Activated CD8-positive, alpha-beta memory T cell treated with anti-CD3 and anti-CD28 coated beads for 1 hour (primary cell): ENCODE data around the gene LIFR.
"Not testable (repeated sequence)": the region's sequence is repeated elsewhere in the genome, so short reads cannot be mapped to it uniquely, and the experiment has no call there.

Experiments used
- DNase-seq, 2 donors: peaks; one replicate each; pipeline ENCODE4 v3.0.0-alpha.2; 2020; ENCODE audit warnings: low read depth in 1 of 2; ENCODE audit errors: extremely low read depth in 1 of 2

Gene LIFR

GRCh38 chr5:38582293-38582974, 26.0 kb upstream of the LIFR start:
- DNase-seq: no peak

- no peak for DNase-seq
Measured at GRCh38 chr5:38581597-38581996, 25.2 kb upstream of the LIFR start.

GRCh38 chr5:38579105-38579504, 22.7 kb upstream of the LIFR start:
- DNase-seq: no peak

GRCh38 chr5:38576961-38577684, 20.7 kb upstream of the LIFR start:
- no peak for DNase-seq

- no peak for DNase-seq
Measured at GRCh38 chr5:38576442-38576841, 20.0 kb upstream of the LIFR start.

GRCh38 chr5:38575476-38575875, 19.0 kb upstream of the LIFR start:
- no peak for DNase-seq

- no peak for DNase-seq
Measured at GRCh38 chr5:38574009-38574408, 17.6 kb upstream of the LIFR start.

GRCh38 chr5:38573521-38573920, 17.1 kb upstream of the LIFR start:
- no peak for DNase-seq

- DNase-seq: no peak
Measured at GRCh38 chr5:38569180-38569579, 12.7 kb upstream of the LIFR start.

- DNase-seq: not testable (repeated sequence)
Measured at GRCh38 chr5:38567306-38567705, 10.9 kb upstream of the LIFR start.

GRCh38 chr5:38563624-38564023, 7.2 kb upstream of the LIFR start:
- DNase-seq: no peak

GRCh38 chr5:38562444-38563210, 6.2 kb upstream of the LIFR start:
- DNase-seq: no peak

- DNase-seq: no peak
Measured at GRCh38 chr5:38559428-38559827, 3.0 kb upstream of the LIFR start.

- no peak for DNase-seq
Measured at GRCh38 chr5:38557792-38558191, 1.3 kb upstream of the LIFR start.

GRCh38 chr5:38557308-38557710, 863 bp upstream of the LIFR start:
- no peak for DNase-seq

GRCh38 chr5:38556088-38556598, 303 bp downstream of the LIFR start:
- no peak for DNase-seq

- no peak for DNase-seq
Measured at GRCh38 chr5:38555354-38556087, 925 bp downstream of the LIFR start.

- no peak for DNase-seq
Measured at GRCh38 chr5:38554861-38555260, 1.6 kb downstream of the LIFR start.

GRCh38 chr5:38554403-38554802, 2.0 kb downstream of the LIFR start:
- DNase-seq: no peak

GRCh38 chr5:38553001-38553521, 3.4 kb downstream of the LIFR start:
- DNase-seq: no peak
